GM23338 (cell line): Measurements from ENCODE around the gene MYOD1. TPM values are rescaled to one million over a fixed set of nuclear protein-coding genes. Genes with fewer than 3 reads are reported as not detected.

ENCODE experiments used
- ATAC-seq: fragments of 200-7000 bp; cut with Tn5 transposase; 3 replicates; pipeline ENCODE4 v1.9.1; 2020
- DNase-seq: peaks from one replicate; pipeline ENCODE4 v3.0.0-alpha.2; 2015; ENCODE audit warnings: low spot score
- H2AFZ ChIP-seq: fragments of 200-600 bp; sonication (generic); 2 replicates; pipeline ENCODE4 v1.8.0; 2016; ENCODE audit warnings: antibody characterized with exemption, mild to moderate bottlenecking, moderate library complexity
- H3F3A ChIP-seq: fragments of 200-600 bp; sonication (generic); replicated peaks from 2 replicates; pipeline ENCODE4 v1.8.0; 2017; ENCODE audit warnings: antibody characterized with exemption, mixed run types, low read depth
- H3K27ac ChIP-seq: fragments of 200-600 bp; sonication (generic); 2 replicates; pipeline ENCODE4 v1.6.1; 2016; ENCODE audit warnings: low read depth
- H3K27me3 ChIP-seq: fragments of 200-600 bp; sonication (generic); 2 replicates; pipeline ENCODE4 v1.8.0; 2016; ENCODE audit warnings: mild to moderate bottlenecking, mixed run types, moderate library complexity; ENCODE audit not compliant: insufficient read depth
- H3K36me3 ChIP-seq: fragments of 200-600 bp; sonication (generic); 2 replicates; pipeline ENCODE4 v1.8.0; 2016; ENCODE audit warnings: mild to moderate bottlenecking; ENCODE audit not compliant: insufficient read depth
- H3K4me1 ChIP-seq: fragments of 200-600 bp; sonication (generic); 2 replicates; pipeline ENCODE4 v1.8.0; 2016; ENCODE audit warnings: mild to moderate bottlenecking, moderate library complexity; ENCODE audit not compliant: insufficient read depth
- H3K4me2 ChIP-seq: fragments of 200-600 bp; sonication (generic); 2 replicates; pipeline ENCODE4 v1.7.1; 2017; ENCODE audit warnings: mixed run types
- H3K4me3 ChIP-seq: fragments of 200-600 bp; sonication (generic); 2 replicates; pipeline ENCODE4 v1.6.1; 2016; ENCODE audit warnings: mixed run types
- H3K79me2 ChIP-seq: fragments of 200-600 bp; sonication (generic); replicated peaks from 2 replicates; pipeline ENCODE4 v1.8.0; 2017; ENCODE audit warnings: mild to moderate bottlenecking; ENCODE audit not compliant: insufficient read depth
- H3K9me2 ChIP-seq: fragments of 200-600 bp; sonication (generic); 2 replicates; pipeline ENCODE4 v1.8.0; 2017; ENCODE audit not compliant: insufficient read depth
- H4K20me1 ChIP-seq: fragments of 200-600 bp; sonication (generic); replicated peaks from 2 replicates; pipeline ENCODE4 v1.8.0; 2017; ENCODE audit warnings: mild to moderate bottlenecking; ENCODE audit not compliant: insufficient read depth
- H3K27ac Mint-ChIP-seq: 2 replicates; pipeline ENCODE4 v1.8.0; 2020; ENCODE audit warnings: inconsistent platforms, mild to moderate bottlenecking, moderate library complexity, mixed read lengths
- H3K27me3 Mint-ChIP-seq: 3 replicates; pipeline ENCODE4 v1.8.0; 2022; ENCODE audit warnings: low read depth, mild to moderate bottlenecking, moderate library complexity, mixed read lengths, inconsistent platforms; ENCODE audit not compliant: insufficient read depth, poor library complexity
- H3K36me3 Mint-ChIP-seq: 3 replicates; pipeline ENCODE4 v1.8.0; 2021; ENCODE audit warnings: low read depth, mild to moderate bottlenecking, inconsistent platforms, moderate library complexity, mixed read lengths
- H3K4me1 Mint-ChIP-seq: 3 replicates; pipeline ENCODE4 v1.8.0; 2020; ENCODE audit warnings: mild to moderate bottlenecking, inconsistent platforms, mixed read lengths
- H3K4me3 Mint-ChIP-seq: 3 replicates; pipeline ENCODE4 v1.8.0; 2021; ENCODE audit warnings: moderate library complexity, mild to moderate bottlenecking, inconsistent platforms, mixed read lengths
- H3K9me3 Mint-ChIP-seq: 3 replicates; pipeline ENCODE4 v1.8.0; 2020; ENCODE audit warnings: moderate library complexity, mild to moderate bottlenecking, inconsistent platforms, mixed read lengths
- CREB1 ChIP-seq: fragments of 250-450 bp; sonication (Bioruptor Pico); IDR thresholded peaks from 2 replicates; pipeline ENCODE4 v1.5.0; 2020; ENCODE audit warnings: low read depth, mild to moderate bottlenecking, moderate library complexity
- ETS1 ChIP-seq: IDR thresholded peaks from 2 replicates; pipeline ENCODE4 v1.6.1; 2016; ENCODE audit warnings: antibody characterized with exemption
- EZH2 ChIP-seq: fragments of 200-600 bp; sonication (generic); IDR thresholded peaks from one replicate; pipeline ENCODE4 v1.8.0; 2017; ENCODE audit warnings: antibody characterized with exemption, mild to moderate bottlenecking, low read depth; ENCODE audit not compliant: unreplicated experiment
- JUNB ChIP-seq: IDR thresholded peaks from one replicate; pipeline ENCODE4 v1.6.1; 2016; ENCODE audit warnings: antibody characterized with exemption; ENCODE audit not compliant: unreplicated experiment
- NANOG ChIP-seq: IDR thresholded peaks from 2 replicates; pipeline ENCODE4 v1.6.1; 2016; ENCODE audit warnings: antibody characterized with exemption, borderline replicate concordance
- POLR2AphosphoS5 ChIP-seq: IDR thresholded peaks from 2 replicates; pipeline ENCODE4 v1.6.1; 2016; ENCODE audit warnings: antibody characterized with exemption, low read depth
- REST ChIP-seq: IDR thresholded peaks from one replicate; pipeline ENCODE4 v1.6.1; 2018; ENCODE audit warnings: antibody characterized with exemption; ENCODE audit not compliant: unreplicated experiment
- STAT1 ChIP-seq: IDR thresholded peaks from one replicate; pipeline ENCODE4 v1.6.1; 2016; ENCODE audit warnings: antibody characterized with exemption; ENCODE audit not compliant: unreplicated experiment
- ZNF114 ChIP-seq: fragments of 250-450 bp; sonication (Bioruptor Pico); IDR thresholded peaks from 2 replicates; pipeline ENCODE4 v1.5.0; 2020; ENCODE audit warnings: mild to moderate bottlenecking, moderate library complexity
- ZNF331 ChIP-seq: fragments of 250-450 bp; sonication (Bioruptor Pico); IDR thresholded peaks from 2 replicates; pipeline ENCODE4 v1.5.0; 2020; ENCODE audit warnings: low read depth, mild to moderate bottlenecking, moderate library complexity
- ZNF462 ChIP-seq: fragments of 250-450 bp; sonication (Bioruptor Pico); IDR thresholded peaks from 2 replicates; pipeline ENCODE4 v1.5.0; 2020; ENCODE audit warnings: mild to moderate bottlenecking, moderate library complexity
- polyA plus RNA-seq: library from polyadenylated mRNA; unstranded; fragments of >200 nt; fragmentation: Nextera tagmentation; extraction: Ambion mirVana; gene quantifications from 2 replicates; pipeline ENCODE4 v1.2.1, GENCODE V29; 2016
- total RNA-seq: library from RNA; depleted of rRNA; stranded (reverse); fragments of >200 nt; shearing (Covaris generic); gene quantifications from 2 replicates; pipeline ENCODE4 v1.2.3, GENCODE V29; 2014

MYOD1 gene
- total and polyA plus RNA-seq, 2 experiments from 2014 or later = not detected

- H4K20me1 ChIP-seq = no peaks in the 10 kb centered on the region
- Mint-ChIP-seq H3K4me3 (no peak overlapping the region), H3K9me3 (no peaks in the 10 kb centered on the region), H3K36me3 (no peaks in the 10 kb centered on the region), H3K27me3 (peaks cover 7% of the 10 kb centered on the region), H3K27ac (no peak overlapping the region), H3K4me1 (no peaks in the 10 kb centered on the region; the same call in 2 of the 3 replicates)
- no peaks in the 10 kb centered on the region for H3K4me1 ChIP-seq
- no peak overlapping the region for H2AFZ ChIP-seq
- no peak overlapping the region for H3K4me2 ChIP-seq
- TF ChIP-seq JUNB (no peak), STAT1 (no peak), CREB1 (CRISPR knock-in tag) (no peak)
- peaks cover 11% of the 10 kb centered on the region; the same call in 1 of the 2 replicates for H3K27me3 ChIP-seq
- no peak for ATAC-seq
- H3K4me3 ChIP-seq = no peak overlapping the region
- no peaks in the 10 kb centered on the region for H3K79me2 ChIP-seq
- no peak overlapping the region for H3K27ac ChIP-seq
- no peaks in the 10 kb centered on the region for H3F3A ChIP-seq
- no peaks in the 10 kb centered on the region for H3K36me3 ChIP-seq
- DNase-seq = no peak
- no peaks in the 10 kb centered on the region for H3K9me2 ChIP-seq
Observed at GRCh38 chr11:17683377-17684161, 35.8 kb upstream of the MYOD1 start.

GRCh38 chr11:17684550-17684949 is 34.8 kb upstream of the MYOD1 start:
- ATAC-seq = no peak
- no peaks in the 10 kb centered on the region for H3K79me2 ChIP-seq
- H2AFZ ChIP-seq = no peak overlapping the region
- peaks cover 5% of the 10 kb centered on the region for H3K27me3 Mint-ChIP-seq
- H3K36me3 ChIP-seq = no peaks in the 10 kb centered on the region
- H4K20me1 ChIP-seq = no peaks in the 10 kb centered on the region
- no peaks in the 10 kb centered on the region for H3K9me3 Mint-ChIP-seq
- no peak overlapping the region for H3K27ac ChIP-seq
- H3K4me3 ChIP-seq = no peak overlapping the region
- no peaks in the 10 kb centered on the region for H3K36me3 Mint-ChIP-seq
- DNase-seq = no peak
- no peak overlapping the region for H3K4me2 ChIP-seq
- H3K27ac Mint-ChIP-seq = no peak overlapping the region
- no peak overlapping the region for H3K4me3 Mint-ChIP-seq
- H3K4me1 Mint-ChIP-seq = no peaks in the 10 kb centered on the region; the same call in 2 of the 3 replicates
- H3K27me3 ChIP-seq = peaks cover 11% of the 10 kb centered on the region; the same call in 1 of the 2 replicates
- no peaks in the 10 kb centered on the region for H3K9me2 ChIP-seq
- no peaks in the 10 kb centered on the region for H3K4me1 ChIP-seq
- H3F3A ChIP-seq = no peaks in the 10 kb centered on the region
- TF ChIP-seq ZNF462 (CRISPR knock-in tag) = no peak
- TF ChIP-seq NANOG = no peak
- no peak for TF ChIP-seq ETS1
- no peak for TF ChIP-seq REST
- TF ChIP-seq CREB1 (CRISPR knock-in tag) = no peak
- no peak for TF ChIP-seq STAT1
- TF ChIP-seq EZH2 = no peak
- TF ChIP-seq ZNF114 (CRISPR knock-in tag) = no peak
- TF ChIP-seq ZNF331 (CRISPR knock-in tag) = no peak
- TF ChIP-seq POLR2AphosphoS5 = no peak
